Activated naive CD8-positive, alpha-beta T cell treated with anti-CD3 and anti-CD28 coated beads for 36 hours (primary cell): Measurements from ENCODE around the gene IL10RA. TPM values are rescaled to one million over a fixed set of nuclear protein-coding genes. Genes with fewer than 3 reads are reported as not detected.
A peak's percentile ranks its signal among the peaks of the same experiment; 100 is the strongest.
"Not testable (repeated sequence)": the region's sequence is repeated elsewhere in the genome, so short reads cannot be mapped to it uniquely, and the experiment has no call there.

Experiments
- DNase-seq: peaks from one replicate; pipeline ENCODE4 v3.0.0; 2021
- H3K27ac Mint-ChIP-seq: one replicate; pipeline ENCODE4 v1.8.0; 2022; ENCODE audit warnings: mild to moderate bottlenecking, moderate library complexity, mixed read lengths
- H3K27me3 Mint-ChIP-seq: one replicate; pipeline ENCODE4 v1.8.0; 2022; ENCODE audit warnings: mild to moderate bottlenecking, mixed read lengths
- H3K36me3 Mint-ChIP-seq: one replicate; pipeline ENCODE4 v1.8.0; 2021; ENCODE audit warnings: mild to moderate bottlenecking, mixed read lengths
- H3K4me1 Mint-ChIP-seq: one replicate; pipeline ENCODE4 v1.8.0; 2021; ENCODE audit warnings: mixed read lengths
- H3K4me3 Mint-ChIP-seq: one replicate; pipeline ENCODE4 v1.8.0; 2022; ENCODE audit warnings: mild to moderate bottlenecking, moderate library complexity, mixed read lengths
- H3K9me3 Mint-ChIP-seq: one replicate; pipeline ENCODE4 v1.8.0; 2022; ENCODE audit warnings: mixed read lengths
- total RNA-seq, 2 experiments: library from RNA; stranded (reverse); gene quantifications; one replicate each; pipeline ENCODE4 v1.2.3, GENCODE V29; 2021

The IL10RA gene
- 10 to 100 TPM; 39.6 to 41.2 TPM for total RNA-seq

GRCh38 chr11:117985953-117986887, at the start of gene IL10RA:
IL10RA (plus strand) TSS chr11:117986394; CDS start chr11:117986468, 74 bp downstream.
- H3K27ac Mint-ChIP-seq, result peak within 1 kb of the TSS; percentile 96
- peaks cover 58% of the 10 kb centered on the region for H3K36me3 Mint-ChIP-seq
- peak within 1 kb of the TSS; percentile 81 for H3K4me3 Mint-ChIP-seq
- H3K4me1 Mint-ChIP-seq, result peaks cover 73% of the 10 kb centered on the region
- H3K27me3 Mint-ChIP-seq, result no peaks in the 10 kb centered on the region
- DNase-seq, result peak; percentile 92
- H3K9me3 Mint-ChIP-seq, result no peaks in the 10 kb centered on the region

- Mint-ChIP-seq H3K27me3 (no peaks in the 10 kb centered on the region), H3K4me1 (peaks cover 40% of the 10 kb centered on the region), H3K36me3 (no peaks in the 10 kb centered on the region), H3K27ac (no peak overlapping the region), H3K4me3 (no peak overlapping the region), H3K9me3 (no peaks in the 10 kb centered on the region)
- DNase-seq, result no peak
Observed at GRCh38 chr11:117936973-117937372, 49.2 kb upstream of the IL10RA start.

- DNase-seq, result no peak
- H3K36me3 Mint-ChIP-seq, result no peaks in the 10 kb centered on the region
- H3K27me3 Mint-ChIP-seq, result no peaks in the 10 kb centered on the region
- H3K4me1 Mint-ChIP-seq, result peaks cover 30% of the 10 kb centered on the region
- no peaks in the 10 kb centered on the region for H3K9me3 Mint-ChIP-seq
- peak overlapping the region; percentile 9 for H3K27ac Mint-ChIP-seq
- no peak overlapping the region for H3K4me3 Mint-ChIP-seq
Observed at GRCh38 chr11:117940736-117941135, 45.5 kb upstream of the IL10RA start.

- no peak for DNase-seq
- Mint-ChIP-seq H3K4me1 (peaks cover 33% of the 10 kb centered on the region), H3K27me3 (no peaks in the 10 kb centered on the region), H3K4me3 (no peak overlapping the region), H3K36me3 (no peaks in the 10 kb centered on the region), H3K27ac (no peak overlapping the region), H3K9me3 (no peaks in the 10 kb centered on the region)
Observed at GRCh38 chr11:117941163-117941707, 45.0 kb upstream of the IL10RA start.

- no peak for DNase-seq
- Mint-ChIP-seq H3K4me3 (no peak overlapping the region), H3K27me3 (no peaks in the 10 kb centered on the region), H3K9me3 (no peaks in the 10 kb centered on the region), H3K36me3 (no peaks in the 10 kb centered on the region), H3K27ac (no peak overlapping the region), H3K4me1 (peaks cover 35% of the 10 kb centered on the region)
Observed at GRCh38 chr11:117941976-117942654, 44.1 kb upstream of the IL10RA start.

GRCh38 chr11:117944554-117944953, 41.6 kb upstream of the IL10RA start:
- DNase-seq, result no peak
- H3K4me1 Mint-ChIP-seq, result peaks cover 54% of the 10 kb centered on the region
- H3K9me3 Mint-ChIP-seq, result no peaks in the 10 kb centered on the region
- H3K4me3 Mint-ChIP-seq, result no peak overlapping the region
- H3K27me3 Mint-ChIP-seq, result no peaks in the 10 kb centered on the region
- H3K36me3 Mint-ChIP-seq, result no peaks in the 10 kb centered on the region
- peak overlapping the region; percentile 5 for H3K27ac Mint-ChIP-seq

- Mint-ChIP-seq H3K4me1 (peaks cover 61% of the 10 kb centered on the region), H3K27me3 (no peaks in the 10 kb centered on the region), H3K27ac (no peak overlapping the region), H3K36me3 (no peaks in the 10 kb centered on the region), H3K4me3 (no peak overlapping the region), H3K9me3 (no peaks in the 10 kb centered on the region)
- DNase-seq, result no peak
Observed at GRCh38 chr11:117945047-117945810, 41.0 kb upstream of the IL10RA start.

GRCh38 chr11:117946156-117946841, 39.9 kb upstream of the IL10RA start:
- Mint-ChIP-seq H3K36me3 (no peaks in the 10 kb centered on the region), H3K9me3 (no peaks in the 10 kb centered on the region), H3K27ac (peak overlapping the region; percentile 51), H3K27me3 (no peaks in the 10 kb centered on the region), H3K4me1 (peaks cover 69% of the 10 kb centered on the region), H3K4me3 (no peak overlapping the region)
- DNase-seq, result no peak

- no peaks in the 10 kb centered on the region for H3K27me3 Mint-ChIP-seq
- DNase-seq, result peak; percentile 81
- no peaks in the 10 kb centered on the region for H3K36me3 Mint-ChIP-seq
- peaks cover 75% of the 10 kb centered on the region for H3K4me1 Mint-ChIP-seq
- no peak overlapping the region for H3K4me3 Mint-ChIP-seq
- H3K27ac Mint-ChIP-seq, result peak overlapping the region; percentile 51
- H3K9me3 Mint-ChIP-seq, result no peaks in the 10 kb centered on the region
Observed at GRCh38 chr11:117946842-117947526, 39.2 kb upstream of the IL10RA start.

- Mint-ChIP-seq H3K27ac (peak overlapping the region; percentile 52), H3K4me1 (peaks cover 82% of the 10 kb centered on the region)
- not testable (repeated sequence) for H3K36me3 Mint-ChIP-seq, H3K4me3 Mint-ChIP-seq, H3K27me3 Mint-ChIP-seq, H3K9me3 Mint-ChIP-seq, DNase-seq
Observed at GRCh38 chr11:117947751-117948150, 38.4 kb upstream of the IL10RA start.

- H3K4me3 Mint-ChIP-seq, H3K27ac Mint-ChIP-seq, H3K27me3 Mint-ChIP-seq, H3K9me3 Mint-ChIP-seq, DNase-seq, H3K36me3 Mint-ChIP-seq: not testable (repeated sequence)
- H3K4me1 Mint-ChIP-seq, result peaks cover 89% of the 10 kb centered on the region
Observed at GRCh38 chr11:117948466-117948865, 37.7 kb upstream of the IL10RA start.

- H3K27me3 Mint-ChIP-seq, result no peaks in the 10 kb centered on the region
- H3K4me3 Mint-ChIP-seq, result no peak overlapping the region
- peak overlapping the region; percentile 39 for H3K27ac Mint-ChIP-seq
- no peaks in the 10 kb centered on the region for H3K9me3 Mint-ChIP-seq
- no peaks in the 10 kb centered on the region for H3K36me3 Mint-ChIP-seq
- DNase-seq, result no peak
- peaks cover 94% of the 10 kb centered on the region for H3K4me1 Mint-ChIP-seq
Observed at GRCh38 chr11:117949062-117949461, 37.1 kb upstream of the IL10RA start.

GRCh38 chr11:117950301-117950700, 35.9 kb upstream of the IL10RA start:
- peak overlapping the region; percentile 63 for H3K27ac Mint-ChIP-seq
- no peak for DNase-seq
- no peak overlapping the region for H3K4me3 Mint-ChIP-seq
- no peaks in the 10 kb centered on the region for H3K36me3 Mint-ChIP-seq
- no peaks in the 10 kb centered on the region for H3K9me3 Mint-ChIP-seq
- H3K27me3 Mint-ChIP-seq, result no peaks in the 10 kb centered on the region
- peaks cover 90% of the 10 kb centered on the region for H3K4me1 Mint-ChIP-seq
